Activated B cell treated with CpG ODN at 0.5 μM for 24 hours (primary cell): Measurements from ENCODE around the gene KIAA1549. TPM values are rescaled to one million over a fixed set of nuclear protein-coding genes. Genes with fewer than 3 reads are reported as not detected.
A peak's percentile ranks its signal among the peaks of the same experiment; 100 is the strongest.
"Not testable (repeated sequence)": the region's sequence is repeated elsewhere in the genome, so short reads cannot be mapped to it uniquely, and the experiment has no call there.

Source experiments
- ATAC-seq: fragments of 200-7000 bp; cut with Tn5 transposase; one replicate; pipeline ENCODE4 v1.10.0; 2021; ENCODE audit warnings: low read depth, mild to moderate bottlenecking, moderate library complexity
- CTCF ChIA-PET: fragments of 350-600 bp; sonication (Branson Sonifier 250); formaldehyde crosslinking; loops from one replicate; lab custom pipeline; 2021; ENCODE audit warnings: antibody characterized with exemption; lab: Charles Lee
- POLR2A ChIA-PET: fragments of 350-600 bp; sonication (Branson Sonifier 250); formaldehyde crosslinking; loops from one replicate; lab custom pipeline; 2021; ENCODE audit warnings: antibody characterized with exemption; lab: Charles Lee
- DNase-seq: peaks from one replicate; pipeline ENCODE4 v3.0.0; 2022
- H3K27ac Mint-ChIP-seq: one replicate; pipeline ENCODE4 v1.8.0; 2020; ENCODE audit warnings: mixed read lengths
- H3K27me3 Mint-ChIP-seq: one replicate; pipeline ENCODE4 v1.8.0; 2021; ENCODE audit warnings: mixed read lengths
- H3K36me3 Mint-ChIP-seq: one replicate; pipeline ENCODE4 v1.8.0; 2021; ENCODE audit warnings: low read depth, mixed read lengths
- H3K4me1 Mint-ChIP-seq: one replicate; pipeline ENCODE4 v1.8.0; 2021; ENCODE audit warnings: mixed read lengths
- H3K4me3 Mint-ChIP-seq: one replicate; pipeline ENCODE4 v1.8.0; 2020; ENCODE audit warnings: mild to moderate bottlenecking, mixed read lengths
- H3K9me3 Mint-ChIP-seq: one replicate; pipeline ENCODE4 v1.8.0; 2020; ENCODE audit warnings: mixed read lengths
- CTCF ChIP-seq: fragments of 200-600 bp; IDR thresholded peaks from one replicate; pipeline ENCODE4 v1.8.0; 2022; ENCODE audit warnings: antibody characterized with exemption, mild to moderate bottlenecking
- intact Hi-C: fragments of 100-400 bp; cut with micrococcal nuclease; formaldehyde crosslinking; loops from one replicate; pipeline ENCODE4 v1.15.1; 2024
- total RNA-seq: library from RNA; stranded (reverse); gene quantifications from 2 replicates; pipeline ENCODE4 v1.2.3, GENCODE V29; 2022

Gene KIAA1549
- total RNA-seq, 1 donor from 2014 or later = 0.42 TPM

GRCh38 chr7:138980563-138981291, 462 bp downstream of the KIAA1549 start:
- Mint-ChIP-seq H3K27me3 (peaks cover 45% of the 10 kb centered on the region), H3K4me1 (peaks cover 12% of the 10 kb centered on the region), H3K9me3 (no peaks in the 10 kb centered on the region), H3K4me3 (peak overlapping the region; percentile 88), H3K36me3 (peaks cover 3% of the 10 kb centered on the region), H3K27ac (no peak overlapping the region)
- intact Hi-C loops = loop anchor here (5.0 kb wide), 1 partner anchor 93 kb away; no protein-coding TSS in a partner anchor
- POLR2A ChIA-PET = no interaction called here
- CTCF ChIA-PET = interaction anchor here (1.6 kb wide), 1 partner anchor 94 kb away, joined by 6 read pairs; no protein-coding TSS in a partner anchor
- ATAC-seq (peak; percentile 35), DNase-seq (peak; percentile 19)
- no peak for TF ChIP-seq CTCF

- DNase-seq (no peak), ATAC-seq (no peak)
- Mint-ChIP-seq H3K36me3 (peaks cover 3% of the 10 kb centered on the region), H3K4me3 (peak overlapping the region; percentile 88), H3K27me3 (peaks cover 50% of the 10 kb centered on the region), H3K9me3 (no peaks in the 10 kb centered on the region), H3K4me1 (peaks cover 12% of the 10 kb centered on the region), H3K27ac (no peak overlapping the region)
- no peak for TF ChIP-seq CTCF
- intact Hi-C loops = loop anchor here (5.0 kb wide), 1 partner anchor 93 kb away; no protein-coding TSS in a partner anchor
- ChIA-PET CTCF (no interaction called here), POLR2A (no interaction called here)
Measured at GRCh38 chr7:138979988-138980562, 1.1 kb downstream of the KIAA1549 start.

- TF ChIP-seq CTCF = no peak
- peaks cover 51% of the 10 kb centered on the region for H3K27me3 Mint-ChIP-seq
- H3K4me3 Mint-ChIP-seq = no peak overlapping the region
- H3K9me3 Mint-ChIP-seq = no peaks in the 10 kb centered on the region
- ATAC-seq (no peak), DNase-seq (no peak)
- intact Hi-C loops = no loop called here
- POLR2A ChIA-PET = no interaction called here
- peaks cover 3% of the 10 kb centered on the region for H3K36me3 Mint-ChIP-seq
- H3K27ac Mint-ChIP-seq = no peak overlapping the region
- H3K4me1 Mint-ChIP-seq = peaks cover 12% of the 10 kb centered on the region
- CTCF ChIA-PET = no interaction called here
Measured at GRCh38 chr7:138979226-138979979, 1.8 kb downstream of the KIAA1549 start.

- peaks cover 12% of the 10 kb centered on the region for H3K4me1 Mint-ChIP-seq
- peaks cover 58% of the 10 kb centered on the region for H3K27me3 Mint-ChIP-seq
- no peaks in the 10 kb centered on the region for H3K9me3 Mint-ChIP-seq
- H3K27ac Mint-ChIP-seq = no peak overlapping the region
- ChIA-PET CTCF (no interaction called here), POLR2A (no interaction called here)
- peaks cover 3% of the 10 kb centered on the region for H3K36me3 Mint-ChIP-seq
- ATAC-seq (no peak), DNase-seq (no peak)
- intact Hi-C loops = no loop called here
- no peak overlapping the region for H3K4me3 Mint-ChIP-seq
- no peak for TF ChIP-seq CTCF
Measured at GRCh38 chr7:138978541-138979184, 2.5 kb downstream of the KIAA1549 start.

GRCh38 chr7:138976161-138976560, 5.0 kb downstream of the KIAA1549 start:
- ATAC-seq, H3K4me3 Mint-ChIP-seq, H3K9me3 Mint-ChIP-seq, H3K4me1 Mint-ChIP-seq, H3K27ac Mint-ChIP-seq, intact Hi-C loops, CTCF ChIA-PET, DNase-seq, H3K36me3 Mint-ChIP-seq: not testable (repeated sequence)
- POLR2A ChIA-PET = interaction anchor here (0.6 kb wide), 1 partner anchor 77 kb away, joined by 3 read pairs; no protein-coding TSS in a partner anchor
- H3K27me3 Mint-ChIP-seq = peaks cover 55% of the 10 kb centered on the region
